K562 (cell line): ENCODE data around the gene ZFYVE27. TPM values are rescaled to one million over a fixed set of nuclear protein-coding genes. Genes with fewer than 3 reads are reported as not detected.

Source experiments
- HDAC8 ChIP-seq: fragments of 450-650 bp; IDR thresholded peaks from 2 replicates; pipeline ENCODE4 v1.6.1; 2016; ENCODE audit warnings: mild to moderate bottlenecking, missing genetic modification characterization, moderate library complexity, missing compliant biosample characterization
- IRF1 ChIP-seq: sonication (generic); formaldehyde crosslinking; IDR thresholded peaks from 2 replicates; pipeline ENCODE4 v1.8.0; 2022; ENCODE audit warnings: missing genetic modification reagents, mild to moderate bottlenecking, borderline replicate concordance
- KHSRP ChIP-seq: fragments of 450-650 bp; IDR thresholded peaks from 2 replicates; pipeline ENCODE4 v1.6.1; 2017
- MXD1 ChIP-seq: fragments of 250-450 bp; sonication (Bioruptor Pico); IDR thresholded peaks from 2 replicates; pipeline ENCODE4 v1.8.0; 2021; ENCODE audit warnings: borderline replicate concordance, mild to moderate bottlenecking, moderate library complexity; ENCODE audit not compliant: poor library complexity, severe bottlenecking
- MYC ChIP-seq, 2 experiments: fragments of 250-450 bp in 1 of 2; sonication (Bioruptor Pico) in 1 of 2; IDR thresholded peaks; 2 replicates each; pipeline versions ENCODE4 v1.5.1 to v1.6.1; 2012 to 2021; ENCODE audit warnings: low read depth in 2 of 2, borderline replicate concordance in 1 of 2, improper control_type of control experiment in 1 of 2, low read length in 1 of 2, mild to moderate bottlenecking in 1 of 2, moderate library complexity in 1 of 2
- NKRF ChIP-seq: fragments of 450-650 bp; IDR thresholded peaks from 2 replicates; pipeline ENCODE4 v1.6.1; 2016; ENCODE audit warnings: borderline replicate concordance
- NR4A1 ChIP-seq, 2 experiments: fragments of 250-450 bp in 1 of 2; fragments of 450-650 bp in 1 of 2; sonication (Bioruptor Pico) in 1 of 2; IDR thresholded peaks; 2 replicates each; pipeline versions ENCODE4 v1.4.0 to v1.6.1; 2016 to 2020; ENCODE audit warnings: mild to moderate bottlenecking in 2 of 2, missing compliant biosample characterization in 1 of 2, missing genetic modification characterization in 1 of 2, moderate library complexity in 1 of 2
- SIN3B ChIP-seq: fragments of 450-650 bp; IDR thresholded peaks from 2 replicates; pipeline ENCODE4 v1.6.1; 2017; ENCODE audit warnings: low read depth, mild to moderate bottlenecking, moderate library complexity
- TRIM24 ChIP-seq, 2 experiments: fragments of 450-650 bp; IDR thresholded peaks; 2 replicates each; pipeline ENCODE4 v1.6.1; 2016
- XRCC5 ChIP-seq: fragments of 200-400 bp; formaldehyde crosslinking; IDR thresholded peaks from 2 replicates; pipeline ENCODE4 v1.6.1; 2017; ENCODE audit warnings: low read depth, mild to moderate bottlenecking, low read length
- ZBED1 ChIP-seq: IDR thresholded peaks from 2 replicates; pipeline ENCODE4 v1.6.1; 2014
- ZBTB40 ChIP-seq, 2 experiments: fragments of 450-650 bp in 1 of 2; sonication (generic) in 1 of 2; formaldehyde crosslinking in 1 of 2; IDR thresholded peaks; 2 replicates each; pipeline versions ENCODE4 v1.7.1 to v1.9.0; 2016 to 2022; ENCODE audit warnings: inconsistent platforms in 1 of 2, mild to moderate bottlenecking in 1 of 2, missing genetic modification reagents in 1 of 2
- ZNF512 ChIP-seq: IDR thresholded peaks from 2 replicates; pipeline ENCODE4 v1.6.1; 2016; ENCODE audit warnings: missing genetic modification characterization, missing compliant biosample characterization
- polyA plus RNA-seq, 8 experiments: library from polyadenylated mRNA; depleted of rRNA in 4 of 8; stranded (reverse) in 5 of 8; unstranded in 3 of 8; fragments of >200 nt; fragmentation: Nextera tagmentation in 2 of 8; fragmentation: Illumina TruSeq in 1 of 8; extraction: Ambion mirVana in 2 of 8; extraction: Trizol in 1 of 8; gene quantifications; 2 replicates each; pipeline versions ENCODE4 v1.2.1 to v1.2.3, GENCODE V29; 2011 to 2014; ENCODE audit warnings: inconsistent platforms in 1 of 8, missing spikeins in 1 of 8
- total RNA-seq, 7 experiments: library from RNA; depleted of rRNA in 6 of 7; stranded (reverse); fragments of >200 nt in 6 of 7; fragmentation: Illumina TruSeq in 2 of 7; extraction: Trizol in 2 of 7; gene quantifications; 2 replicates each; pipeline versions ENCODE4 v1.2.1 to v1.2.3, GENCODE V29; 2011 to 2021; ENCODE audit warnings: low replicate concordance in 1 of 7

Gene ZFYVE27
- total and polyA plus RNA-seq, 9 of the 15 experiments (the other 6 are each of a cell fraction or from before 2014, with no cell fraction given): 0.81 to 21.9 (median 15.3) TPM

GRCh38 chr10:97689559-97690020 lies 47.3 kb upstream of the ZFYVE27 start (continued):
- TF ChIP-seq NKRF (no peak), NR4A1 (CRISPR knock-in tag; IDR thresholded peaks at IDR 0.05) (no peak), NR4A1 (tag; IDR thresholded peaks at IDR 0.05) (0 out of 2 replicates have a peak, but pooled peaks have one; percentile 40), IRF1 (CRISPR knock-in tag) (no peak), MYC (IDR thresholded peaks at IDR 0.05; ENCODE audit: low read depth, low read length) (peak; percentile 66), MYC (CRISPR knock-in tag; IDR thresholded peaks at IDR 0.05; ENCODE audit: borderline replicate concordance, low read depth) (no peak), TRIM24 (IDR thresholded peaks at IDR 0.05) (no peak), ZBED1 (no peak), XRCC5 (no peak), SIN3B (no peak), MXD1 (CRISPR knock-in tag) (no peak), ZNF512 (tag) (no peak), HDAC8 (tag) (no peak), KHSRP (no peak), ZBTB40 (IDR thresholded peaks at IDR 0.05) (no peak), ZBTB40 (CRISPR knock-in tag; IDR thresholded peaks at IDR 0.05) (no peak)
